CD4-positive, alpha-beta T cell treated with Interleukin-1 beta for 1 hour (primary cell): Measurements from ENCODE around the gene TACR1.
A peak's percentile ranks its signal among the peaks of the same experiment; 100 is the strongest.
"Not testable (repeated sequence)": the region's sequence is repeated elsewhere in the genome, so short reads cannot be mapped to it uniquely, and the experiment has no call there.

ENCODE experiments used
- DNase-seq, 2 donors: peaks; one replicate each; pipeline ENCODE4 v3.0.0-alpha.2; 2020 to 2022

The TACR1 gene

DNA sequence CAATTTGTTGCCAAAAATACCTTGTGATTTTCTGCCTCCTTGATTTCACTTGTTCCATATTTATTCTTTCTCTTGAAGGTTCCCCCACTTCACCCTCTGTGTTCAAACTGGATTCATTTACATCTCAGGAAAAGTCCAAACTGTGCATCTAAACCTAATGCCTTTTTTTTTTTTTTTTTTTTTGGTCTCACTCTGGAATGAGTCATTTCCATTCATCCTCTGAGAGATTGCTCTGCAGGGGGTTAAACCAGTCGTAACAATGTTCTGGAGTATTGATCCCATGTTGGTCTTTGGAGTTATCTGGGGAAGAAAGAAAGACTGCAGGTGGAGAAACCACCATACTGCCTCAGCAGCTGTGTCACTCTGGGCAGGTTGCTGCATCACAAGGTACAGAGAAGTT is 119.7 kb downstream of the TACR1 start:
- DNase-seq: no peak

DNA sequence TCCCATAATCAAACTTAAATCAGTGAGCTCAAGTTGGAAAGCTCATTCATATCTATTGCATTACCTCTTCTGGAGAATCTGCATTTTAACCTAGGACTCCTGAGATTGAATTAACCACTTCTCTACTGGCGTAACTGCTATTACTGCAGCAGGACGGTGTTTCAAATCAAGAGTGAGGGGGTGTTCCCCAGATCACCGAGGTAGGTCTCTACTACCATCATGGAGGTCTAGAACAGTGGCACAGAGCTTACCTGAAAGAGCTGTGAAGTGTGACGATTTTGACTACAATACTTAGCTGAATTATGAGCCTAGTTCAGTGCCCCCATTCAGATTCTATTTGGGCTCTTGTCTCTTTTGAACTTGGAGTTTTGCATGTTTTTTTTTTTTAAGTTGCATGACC is 121.4 kb downstream of the TACR1 start:
- no peak for DNase-seq

GRCh38 chr2:75076088-75076487 is 123.2 kb downstream of the TACR1 start:
- no peak for DNase-seq

DNA sequence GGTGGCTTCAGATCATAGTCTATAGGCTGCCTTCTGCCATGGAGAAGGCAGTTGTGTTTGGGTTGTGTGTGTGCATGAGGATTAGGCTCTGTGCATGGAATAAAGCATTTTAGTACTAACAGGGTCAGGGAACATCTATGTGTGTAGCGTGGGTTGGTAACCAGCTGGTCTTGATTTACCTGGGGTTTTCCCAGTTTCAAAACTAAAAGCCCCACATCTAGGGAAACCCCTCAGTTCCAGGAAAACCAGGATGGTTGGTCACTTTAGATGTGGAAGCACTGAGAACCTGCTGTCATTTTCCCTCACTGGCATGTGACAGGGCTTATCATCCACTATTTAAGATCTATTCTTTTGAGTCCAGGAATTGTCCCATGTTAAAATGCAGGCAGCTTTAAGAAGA is 124.6 kb downstream of the TACR1 start:
- DNase-seq: no peak

DNA sequence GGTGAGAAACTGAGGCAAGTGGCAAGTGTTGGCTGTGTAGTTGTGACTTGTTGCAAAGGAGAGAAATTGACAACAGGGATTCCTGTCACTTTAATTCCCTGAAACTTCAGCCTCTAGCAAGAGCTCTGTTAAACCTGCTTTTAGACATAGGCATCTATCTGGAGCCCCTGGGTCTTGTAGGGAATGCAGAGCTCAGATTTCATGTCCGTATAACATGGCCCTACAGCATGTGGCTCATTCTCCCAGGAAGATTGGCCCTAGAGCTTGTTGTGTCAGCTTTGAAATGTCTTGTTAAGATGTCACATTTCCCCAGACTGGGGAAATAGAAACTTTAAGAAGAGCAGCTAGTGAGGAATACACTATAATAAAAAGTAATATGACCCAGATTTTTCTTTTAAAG is 125.1 kb downstream of the TACR1 start:
- DNase-seq: no peak

- DNase-seq: no peak
These were observed 127.6 kb downstream of the TACR1 start for GRCh38 chr2:75071766-75072165.

GRCh38 chr2:75068546-75068945 is 130.8 kb downstream of the TACR1 start:
- no peak for DNase-seq

GRCh38 chr2:75067506-75067905 is 131.8 kb downstream of the TACR1 start:
- DNase-seq: no peak

DNA sequence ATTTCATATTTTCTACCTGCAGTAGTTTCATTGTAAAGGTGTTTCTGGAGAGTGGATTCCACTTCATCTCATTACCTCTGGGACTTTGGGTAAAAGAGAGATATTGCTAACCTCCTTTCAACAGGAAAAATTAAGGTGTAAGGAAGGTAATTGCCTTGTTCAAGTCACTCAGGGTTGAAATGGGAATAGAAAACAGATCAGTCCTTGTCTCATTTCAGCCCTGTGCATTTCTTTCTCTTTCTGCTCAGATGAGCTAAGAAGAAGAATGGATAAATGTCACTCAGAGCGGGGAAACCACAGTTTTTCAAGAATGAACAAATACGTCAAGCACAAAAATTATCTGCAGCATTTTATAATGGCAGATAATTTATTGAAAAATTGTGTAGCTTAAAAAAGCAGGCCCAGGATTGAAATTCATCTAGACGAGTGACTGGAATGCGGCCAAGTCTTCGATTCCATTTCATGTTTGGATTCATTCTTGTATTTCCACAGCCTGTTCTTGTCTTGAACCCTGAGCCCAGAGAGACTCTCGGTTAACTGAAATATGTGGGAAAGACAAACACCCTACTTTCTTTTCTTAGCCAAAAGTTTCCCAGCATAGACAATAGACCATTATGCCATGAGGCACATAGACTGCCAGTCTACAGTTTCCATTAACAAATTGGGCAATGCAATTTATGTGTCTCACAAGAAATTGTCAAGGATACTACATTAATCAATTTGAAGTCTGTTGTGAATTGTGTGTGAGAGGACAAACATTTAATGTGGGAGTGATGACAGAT is 133.0 kb downstream of the TACR1 start:
- DNase-seq: no peak

GRCh38 chr2:75065402-75066008 is 133.8 kb downstream of the TACR1 start:
- no peak for DNase-seq

DNA sequence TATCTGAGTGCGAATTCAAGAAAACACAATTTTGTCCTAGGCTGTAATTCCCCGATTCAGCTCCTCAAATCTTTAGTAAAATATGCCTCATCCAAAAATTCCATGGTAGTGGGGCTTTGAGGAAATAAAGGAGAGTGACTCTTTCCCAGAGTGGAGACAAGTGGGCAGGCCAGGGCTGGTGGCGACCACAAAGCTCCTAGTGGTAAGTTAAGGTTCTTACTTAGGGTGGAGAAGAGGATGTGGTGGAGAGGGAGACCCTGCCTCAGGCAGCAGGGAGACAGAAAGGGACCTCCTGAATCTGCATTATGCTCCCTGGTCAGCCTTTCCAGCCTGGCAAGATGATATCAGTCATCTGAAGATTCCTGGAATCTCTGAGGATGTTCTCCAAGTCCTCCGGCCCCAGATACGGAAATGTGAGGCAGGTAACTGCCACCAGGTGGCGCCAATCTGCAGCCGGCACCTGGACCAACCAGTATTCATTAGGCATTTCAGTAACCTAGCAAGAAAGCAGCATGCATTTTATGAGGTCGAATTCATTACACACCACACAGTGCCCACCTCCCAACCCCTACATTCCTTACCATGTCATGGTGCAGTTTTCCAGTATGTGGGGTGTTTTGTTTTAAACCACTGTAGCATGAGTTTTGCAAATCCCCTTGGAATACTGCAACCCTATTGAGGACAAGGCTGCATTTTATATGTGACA is 134.5 kb downstream of the TACR1 start:
- DNase-seq: peak; percentile 25 to 43

DNA sequence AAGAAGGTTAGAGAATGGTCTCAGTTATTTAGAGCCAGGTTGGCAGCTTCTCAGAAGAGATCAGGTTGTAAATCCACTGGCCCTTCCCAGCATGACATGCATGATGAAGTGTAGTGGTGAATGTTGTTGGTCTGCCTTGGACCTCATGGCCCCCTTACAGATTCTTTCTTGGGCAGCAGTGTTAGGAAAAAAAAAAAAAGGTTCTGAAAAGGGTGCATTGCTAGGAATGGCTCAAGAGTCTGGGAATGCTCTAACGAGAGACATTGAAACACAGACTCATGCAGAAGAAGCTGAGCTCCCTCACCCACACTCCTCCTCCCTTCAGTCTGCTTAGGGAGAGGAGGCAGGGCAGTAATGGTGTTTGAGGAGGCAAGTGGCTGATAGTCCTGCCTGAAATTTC is 135.4 kb downstream of the TACR1 start:
- no peak for DNase-seq

DNA sequence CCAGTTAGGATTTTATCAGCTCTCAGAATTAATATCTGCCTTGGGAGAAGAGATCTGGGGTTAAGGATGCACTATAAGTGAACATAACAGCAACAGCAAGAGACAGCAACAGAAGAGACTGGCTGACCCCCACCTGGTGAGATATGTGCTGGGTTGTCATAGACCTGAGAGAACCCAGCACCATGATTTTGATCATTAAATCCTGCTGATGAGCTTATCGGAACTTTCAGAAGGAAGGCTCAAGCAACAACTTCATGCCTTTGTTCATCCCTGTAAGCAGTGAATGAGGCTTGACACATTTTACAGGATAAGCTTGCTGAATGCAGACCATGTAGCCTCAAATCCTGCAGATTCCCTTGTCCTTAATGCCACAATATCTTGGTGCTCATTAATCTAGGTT is 140.9 kb downstream of the TACR1 start:
- DNase-seq: no peak

DNA sequence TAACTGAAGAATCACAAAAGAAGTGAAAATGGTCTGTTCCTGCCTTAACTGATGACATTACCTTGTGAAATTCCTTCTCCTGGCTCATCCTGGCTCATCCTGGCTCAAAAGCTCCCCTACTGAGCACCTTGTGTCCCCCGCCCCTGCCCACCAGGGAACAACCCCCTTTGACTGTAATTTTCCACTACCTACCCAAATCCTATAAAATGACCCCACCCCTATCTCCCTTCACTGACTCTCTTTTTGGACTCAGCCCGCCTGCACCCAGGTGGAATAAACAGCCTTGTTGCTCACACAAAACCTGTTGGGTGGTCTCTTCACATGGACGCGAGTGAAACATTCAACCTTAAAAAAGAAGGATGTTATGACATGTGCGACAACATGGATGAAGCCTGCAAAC is 142.2 kb downstream of the TACR1 start:
- not testable (repeated sequence) for DNase-seq

DNA sequence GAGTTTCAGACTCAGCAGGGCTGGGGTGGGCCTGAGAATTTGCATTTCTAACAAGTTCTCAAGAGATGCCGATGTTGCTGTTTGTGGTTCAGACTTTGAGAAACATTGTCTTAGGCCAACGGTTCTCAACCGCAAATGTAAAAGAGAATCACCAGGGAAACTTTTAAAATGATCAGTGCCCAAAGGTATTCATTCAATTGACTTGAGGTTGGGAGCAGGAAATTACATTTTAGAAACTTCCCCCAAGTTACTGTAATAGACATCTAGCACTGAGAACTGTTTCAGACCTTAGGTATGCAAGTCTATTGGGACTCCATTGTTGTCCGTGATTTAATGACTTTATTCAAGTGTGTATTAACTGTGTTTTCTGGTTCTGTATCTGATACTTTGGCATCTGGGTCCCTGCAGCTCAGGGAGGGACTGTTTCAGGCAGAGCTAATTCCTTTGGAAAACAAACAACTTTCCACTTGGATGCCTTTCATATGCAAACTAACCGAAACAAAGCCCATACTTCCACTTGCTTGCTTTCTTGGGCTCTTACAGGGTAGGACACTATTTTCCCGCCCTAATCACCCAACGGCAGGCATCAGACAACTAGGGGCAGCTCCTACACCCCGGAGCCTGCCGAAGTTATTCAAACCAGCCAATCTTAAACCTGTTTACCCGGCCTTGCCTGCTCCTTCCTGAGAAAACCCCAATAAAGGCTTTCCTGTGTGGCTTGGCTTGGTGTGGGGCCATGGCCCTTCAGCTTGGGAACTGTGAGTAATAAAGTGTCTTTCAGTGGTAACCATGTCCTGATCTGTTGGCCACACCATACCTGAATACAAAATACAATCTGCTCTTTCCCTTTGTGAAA is 143.3 kb downstream of the TACR1 start:
- no peak for DNase-seq

DNA sequence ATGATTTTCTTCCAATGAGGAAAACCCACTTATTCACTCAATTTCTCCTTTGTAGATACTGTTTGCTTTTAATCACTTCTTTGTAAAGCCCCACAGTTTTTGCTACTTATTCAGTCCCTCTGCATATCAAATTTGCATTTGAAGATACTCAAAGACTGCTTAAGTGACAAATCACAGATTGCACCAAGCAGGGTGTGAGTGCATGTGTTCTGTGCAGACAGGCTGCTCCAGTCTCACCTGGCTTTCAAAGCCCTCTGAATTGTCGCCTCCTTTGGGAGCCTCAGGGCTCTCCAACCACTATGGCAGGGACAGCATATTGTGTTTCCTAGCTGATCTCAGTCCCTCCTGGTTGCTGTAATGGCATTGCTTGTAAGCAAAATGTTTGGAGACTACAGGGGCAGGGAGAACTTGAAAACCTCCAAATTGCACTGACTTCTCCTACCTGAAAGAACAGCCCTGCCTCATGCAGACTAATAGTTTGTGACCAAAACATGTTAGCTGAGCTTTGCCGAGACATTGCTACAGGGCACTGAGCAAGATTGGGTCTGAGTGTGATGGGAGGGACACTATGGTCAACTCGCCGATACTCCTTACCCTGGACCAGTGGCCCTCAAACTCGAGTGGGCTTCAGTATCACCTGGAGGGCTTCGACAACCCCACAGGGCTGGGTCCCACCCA is 144.0 kb downstream of the TACR1 start:
- no peak for DNase-seq

GRCh38 chr2:75054296-75054695 is 145.0 kb downstream of the TACR1 start:
- no peak for DNase-seq

DNA sequence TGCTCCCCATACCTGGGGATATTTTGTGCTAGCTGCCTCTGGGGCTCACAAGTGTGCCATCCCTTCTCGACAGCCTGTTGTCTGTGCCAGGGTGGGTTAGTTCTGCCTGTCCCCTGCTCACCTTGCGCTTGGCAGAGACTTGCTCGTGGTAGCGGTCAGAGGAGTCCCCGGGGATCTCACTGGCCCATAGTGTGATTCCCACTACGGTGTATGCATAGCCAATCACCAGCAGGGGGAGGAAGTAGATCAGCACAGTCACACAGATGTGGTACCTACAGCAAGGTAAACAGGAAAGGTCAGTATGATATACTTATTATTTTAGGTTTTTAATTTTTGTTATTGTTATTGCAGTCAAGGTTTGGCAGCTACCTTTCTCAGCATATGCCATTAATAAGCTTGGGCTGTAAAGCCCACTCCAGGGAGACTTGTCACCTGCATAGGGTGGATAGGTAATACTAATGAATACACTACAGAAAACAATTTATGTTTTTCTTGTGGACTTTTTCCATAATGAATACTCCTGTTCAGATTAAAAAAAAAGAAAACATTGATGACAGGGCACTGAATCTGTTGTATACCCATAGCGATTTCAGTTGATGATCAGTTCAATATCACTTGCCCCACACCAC is 145.7 kb downstream of the TACR1 start:
- DNase-seq: no peak

GRCh38 chr2:75047992-75048625 is 151.2 kb downstream of the TACR1 start:
- DNase-seq: no peak

DNA sequence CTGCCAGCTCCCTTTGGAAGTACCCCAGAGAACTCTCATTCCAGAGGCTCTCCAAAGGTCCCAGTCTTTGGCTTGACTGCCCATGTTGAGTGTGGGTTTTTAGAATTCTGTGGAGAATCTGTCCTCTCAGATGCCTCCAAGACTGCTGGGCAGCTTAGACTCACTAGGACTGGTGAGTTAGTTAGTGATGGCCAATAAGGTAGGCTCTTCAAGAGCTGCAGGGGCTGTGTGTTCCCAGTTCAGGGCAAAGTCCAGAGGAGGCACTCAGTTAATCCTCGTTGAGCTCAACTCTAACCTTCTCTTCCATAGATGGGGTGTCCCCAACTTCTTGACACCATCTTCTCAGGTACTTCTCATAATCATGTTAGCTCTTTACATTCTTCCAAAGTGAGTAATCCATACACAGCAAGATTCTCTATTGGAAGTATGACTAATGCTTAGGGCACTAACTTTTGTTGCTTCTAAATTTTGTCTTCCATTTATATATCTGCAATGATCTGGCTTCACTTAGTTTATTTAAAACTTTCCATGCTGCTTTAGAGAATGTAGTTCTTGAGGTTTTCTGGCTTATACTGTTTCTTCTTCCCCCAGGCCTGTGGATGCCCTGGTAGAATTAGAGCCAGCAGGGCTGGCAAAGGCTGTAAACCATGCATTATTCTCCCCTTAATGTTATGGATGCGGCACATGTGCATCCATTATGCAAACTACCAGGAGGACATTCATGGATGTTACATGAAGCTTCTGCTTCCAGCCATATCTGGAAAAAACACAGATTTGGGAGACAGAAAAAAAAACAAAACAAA is 151.9 kb downstream of the TACR1 start:
- no peak for DNase-seq
